K562 (cell line): ENCODE results near the gene PRRC2C. TPM values are rescaled to one million over a fixed set of nuclear protein-coding genes. Genes with fewer than 3 reads are reported as not detected.

Experiments
- ATAC-seq: fragments of 200-7000 bp; cut with Tn5 transposase; 3 replicates; pipeline ENCODE4 v1.9.1; 2020; ENCODE audit warnings: moderate library complexity
- BruUV-seq: library from RNA; stranded (reverse); fragments of 400-500 nt; replicated peaks from 2 replicates; lab custom pipeline; 2021; lab: Mats Ljungman, UMichigan
- CTCF ChIA-PET: fragments of 300-600 bp; formaldehyde crosslinking; extraction: SDS; loops from one replicate; lab custom pipeline; 2021; ENCODE audit warnings: low intra/inter-chr PET ratio; lab: Yijun Ruan, JAX
- POLR2A ChIA-PET: fragments of 300-600, 350-650 bp; sonication (Branson Sonifier 250); formaldehyde crosslinking; extraction: SDS; loops from one replicate; lab custom pipeline; 2021; ENCODE audit warnings: antibody characterized with exemption, inconsistent platforms; lab: Yijun Ruan, JAX
- DNase-seq, 4 experiments: peaks; one replicate each; pipeline versions ENCODE4 v3.0.0 to v3.0.0-alpha.2; 2011 to 2018; ENCODE audit warnings: low spot score in 3 of 4, mixed read lengths in 3 of 4; ENCODE audit errors: extremely low read depth in 1 of 4
- FAIRE-seq: peaks from 2 replicates; lab custom pipeline; 2011; peaks lifted over from hg19 to GRCh38; lab: Jason Lieb, UNC
- H2AFZ ChIP-seq: 2 replicates; pipeline ENCODE4 v1.6.0; 2011; ENCODE audit warnings: low read depth, low read length, control low read depth, inconsistent platforms
- H3K27ac ChIP-seq: fragments of 200-600 bp; 3 replicates; pipeline ENCODE4 v1.8.0; 2011; ENCODE audit warnings: low read depth, mild to moderate bottlenecking, control low read depth, inconsistent platforms, low read length, moderate library complexity, mixed read lengths; ENCODE audit errors: extremely low read depth
- H3K27me3 ChIP-seq, 2 experiments: fragments of 300-600 bp in 1 of 2; 2 replicates in 1 of 2; 3 replicates in 1 of 2; pipeline versions ENCODE4 v1.6.0 to v1.8.0; 2011; ENCODE audit warnings: inconsistent platforms in 2 of 2, low read length in 2 of 2, mild to moderate bottlenecking in 1 of 2, mixed read lengths in 1 of 2, moderate library complexity in 1 of 2; ENCODE audit not compliant: control insufficient read depth in 2 of 2, insufficient read depth in 2 of 2
- H3K36me3 ChIP-seq: fragments of 300-600 bp; 3 replicates; pipeline ENCODE4 v1.8.0; 2011; ENCODE audit warnings: mild to moderate bottlenecking, low read length, inconsistent platforms; ENCODE audit not compliant: control insufficient read depth, insufficient read depth
- H3K4me1 ChIP-seq, 2 experiments: fragments of 200-600 bp in 1 of 2; replicated peaks in 1 of 2; 2 replicates in 1 of 2; 3 replicates in 1 of 2; pipeline versions ENCODE4 v1.5.1 to v1.8.0; 2011; ENCODE audit warnings: inconsistent platforms in 2 of 2, low read length in 2 of 2, mild to moderate bottlenecking in 1 of 2, mixed read lengths in 1 of 2, moderate library complexity in 1 of 2; ENCODE audit not compliant: control insufficient read depth in 2 of 2, insufficient read depth in 2 of 2
- H3K4me2 ChIP-seq: 2 replicates; pipeline ENCODE4 v1.6.1; 2011; ENCODE audit warnings: low read length, control low read depth, inconsistent platforms, mixed read lengths; ENCODE audit not compliant: insufficient read depth
- H3K4me3 ChIP-seq: fragments of 200-600 bp; sonication (generic), shearing (Covaris generic); 2 replicates; pipeline ENCODE4 v1.5.1; 2016; ENCODE audit warnings: control low read depth, inconsistent platforms
- H3K79me2 ChIP-seq: fragments of 200-600 bp; 3 replicates; pipeline ENCODE4 v1.8.0; 2011; ENCODE audit warnings: low read length, inconsistent platforms; ENCODE audit not compliant: control insufficient read depth, insufficient read depth
- H3K9ac ChIP-seq, 2 experiments: 2 replicates each; pipeline versions ENCODE4 v1.6.0 to v1.6.1; 2011; ENCODE audit warnings: low read depth in 2 of 2, low read length in 2 of 2, control low read depth in 1 of 2, inconsistent platforms in 1 of 2, mild to moderate bottlenecking in 1 of 2, mixed read lengths in 1 of 2; ENCODE audit not compliant: insufficient read depth in 1 of 2
- H3K9me1 ChIP-seq: one replicate; pipeline ENCODE4 v1.6.0; 2011; ENCODE audit warnings: inconsistent platforms, mild to moderate bottlenecking, low read length, moderate library complexity; ENCODE audit not compliant: control insufficient read depth, insufficient read depth
- H3K9me3 ChIP-seq: replicated peaks from 2 replicates; pipeline ENCODE4 v1.5.1; 2011; ENCODE audit warnings: low read depth, low read length, inconsistent platforms; ENCODE audit not compliant: control insufficient read depth, insufficient read depth
- H4K20me1 ChIP-seq: replicated peaks from 2 replicates; pipeline ENCODE4 v1.6.1; 2011; ENCODE audit warnings: low read length, inconsistent platforms, mixed read lengths; ENCODE audit not compliant: control insufficient read depth, insufficient read depth
- BACH1 ChIP-seq: fragments of 200-800 bp; sonication (Bioruptor generic); IDR thresholded peaks from 2 replicates; pipeline ENCODE4 v1.6.1; 2016; ENCODE audit warnings: missing genetic modification characterization, missing compliant biosample characterization
- BCOR ChIP-seq: fragments of 450-650 bp; IDR thresholded peaks from 2 replicates; pipeline ENCODE4 v1.6.1; 2016
- BRCA1 ChIP-seq, 2 experiments: fragments of 450-650 bp in 1 of 2; sonication (generic) in 1 of 2; formaldehyde crosslinking in 1 of 2; IDR thresholded peaks; 2 replicates each; pipeline versions ENCODE4 v1.5.0 to v1.6.1; 2017 to 2020; ENCODE audit warnings: mild to moderate bottlenecking in 1 of 2, missing genetic modification reagents in 1 of 2
- ETV5 ChIP-seq: sonication (generic); formaldehyde crosslinking; IDR thresholded peaks from 2 replicates; pipeline ENCODE4 v1.4.0; 2020; ENCODE audit warnings: low read depth, mild to moderate bottlenecking, missing genetic modification reagents
- FOXJ2 ChIP-seq: fragments of 200-800 bp; sonication (Bioruptor generic); IDR thresholded peaks from 2 replicates; pipeline ENCODE4 v1.6.1; 2016; ENCODE audit warnings: missing genetic modification characterization, missing compliant biosample characterization
- HBP1 ChIP-seq: fragments of 450-650 bp; formaldehyde crosslinking; IDR thresholded peaks from 2 replicates; pipeline ENCODE4 v1.4.0; 2022; ENCODE audit warnings: missing genetic modification characterization
- HMG20B ChIP-seq: fragments of 250-450 bp; sonication (Bioruptor Pico); IDR thresholded peaks from 2 replicates; pipeline ENCODE4 v1.5.0; 2021; ENCODE audit warnings: mild to moderate bottlenecking
- NFRKB ChIP-seq: fragments of 450-650 bp; IDR thresholded peaks from 2 replicates; pipeline ENCODE4 v1.6.1; 2016; ENCODE audit warnings: low read depth
- PCBP2 ChIP-seq: fragments of 200-400 bp; formaldehyde crosslinking; IDR thresholded peaks from 2 replicates; pipeline ENCODE4 v1.6.1; 2018; ENCODE audit warnings: low read length, low read depth, mild to moderate bottlenecking, moderate library complexity; ENCODE audit not compliant: poor library complexity, severe bottlenecking
- POLR3G ChIP-seq: IDR thresholded peaks from 2 replicates; pipeline ENCODE4 v1.6.1; 2011; ENCODE audit not compliant: insufficient read length, insufficient replicate concordance; ENCODE audit errors: extremely low read depth
- SIN3A ChIP-seq, 2 experiments: fragments of 150-350 bp in 1 of 2; IDR thresholded peaks; 2 replicates each; pipeline ENCODE4 v1.6.1; 2011 to 2016; ENCODE audit warnings: borderline replicate concordance in 2 of 2, low read depth in 2 of 2, low read length in 2 of 2, mild to moderate bottlenecking in 2 of 2, moderate library complexity in 2 of 2; ENCODE audit not compliant: control insufficient read depth in 1 of 2
- TAF9B ChIP-seq: fragments of 450-650 bp; IDR thresholded peaks from 2 replicates; pipeline ENCODE4 v1.6.1; 2018; ENCODE audit warnings: mild to moderate bottlenecking; ENCODE audit not compliant: partially characterized antibody
- TCF7L2 ChIP-seq: fragments of 150-350 bp; IDR thresholded peaks from 2 replicates; pipeline ENCODE4 v1.6.1; 2016; ENCODE audit warnings: low read depth, mild to moderate bottlenecking, low read length, moderate library complexity
- WGBS: fragments of 100-300 bp; shearing (Covaris generic); methylation state at CpG from one replicate; pipeline ENCODE4 v1.1.6; 2016; ENCODE audit warnings: low coverage, mixed read lengths; ENCODE audit not compliant: insufficient coverage; ENCODE audit errors: missing lambda C conversion rate; 5-methylcytosine and 5-hydroxymethylcytosine counted together
- in situ Hi-C: fragments of 300-500 bp; cut with MboI; formaldehyde crosslinking; loops from 4 replicates; pipeline ENCODE4 v1.15.0; 2018; ENCODE audit warnings: inconsistent platforms, mixed read lengths
- intact Hi-C: fragments of 100-400 bp; cut with micrococcal nuclease; formaldehyde crosslinking; loops from 2 replicates; pipeline ENCODE4 v1.14.2; 2022
- polyA plus RNA-seq, 8 experiments: library from polyadenylated mRNA; depleted of rRNA in 4 of 8; stranded (reverse) in 5 of 8; unstranded in 3 of 8; fragments of >200 nt; fragmentation: Nextera tagmentation in 2 of 8; fragmentation: Illumina TruSeq in 1 of 8; extraction: Ambion mirVana in 2 of 8; extraction: Trizol in 1 of 8; gene quantifications; 2 replicates each; pipeline versions ENCODE4 v1.2.1 to v1.2.3, GENCODE V29; 2011 to 2014; ENCODE audit warnings: inconsistent platforms in 1 of 8, missing spikeins in 1 of 8
- total RNA-seq, 7 experiments: library from RNA; depleted of rRNA in 6 of 7; stranded (reverse); fragments of >200 nt in 6 of 7; fragmentation: Illumina TruSeq in 2 of 7; extraction: Trizol in 2 of 7; gene quantifications; 2 replicates each; pipeline versions ENCODE4 v1.2.1 to v1.2.3, GENCODE V29; 2011 to 2021; ENCODE audit warnings: low replicate concordance in 1 of 7

Gene PRRC2C
- total and polyA plus RNA-seq, 9 of the 15 experiments (the other 6 are each of a cell fraction or from before 2014, with no cell fraction given) = 61.9 to 237 (median 105) TPM

- CTCF ChIA-PET = no interaction called here
- in situ Hi-C loops = loop anchor here (25.0 kb wide), 1 partner anchor 1069 kb away; the partner anchor contains the start of gene GORAB
These were observed 121.1 kb downstream of the PRRC2C start for GRCh38 chr1:171606402-171606941.

More at GRCh38 chr1:171606402-171606941, 121.1 kb downstream of the PRRC2C start:
- no peak for TF ChIP-seq BACH1 (tag)
- no peak for TF ChIP-seq NFRKB
- no peak for TF ChIP-seq SIN3A (IDR thresholded peaks at IDR 0.05; ENCODE audit: borderline replicate concordance in 2 of 2, control insufficient read depth in 1 of 2, low read depth in 2 of 2, low read length in 2 of 2)
- TF ChIP-seq FOXJ2 (tag) = no peak
- no peak for TF ChIP-seq TCF7L2
- no peak for TF ChIP-seq PCBP2
- no peak for TF ChIP-seq HMG20B (CRISPR knock-in tag)
- TF ChIP-seq BCOR = no peak
- no peak for TF ChIP-seq BRCA1 (IDR thresholded peaks at IDR 0.05)
- TF ChIP-seq BRCA1 (CRISPR knock-in tag; IDR thresholded peaks at IDR 0.05) = no peak
- no peak for TF ChIP-seq POLR3G
- no peak for TF ChIP-seq ETV5
- TF ChIP-seq HBP1 = no peak
- TF ChIP-seq TAF9B = no peak
- TF ChIP-seq, all 486 proteins: peak for 0
- no peak for DNase-seq
- Histone ChIP-seq H3K9me1 (no peaks in the 10 kb centered on the region), H3K4me2 (no peak overlapping the region), H3K36me3 (no peaks in the 10 kb centered on the region), H3K9ac (no peak overlapping the region), H3K79me2 (no peaks in the 10 kb centered on the region), H3K9me3 (no peaks in the 10 kb centered on the region), H3K4me3 (no peak overlapping the region), H2AFZ (no peak overlapping the region), H4K20me1 (no peaks in the 10 kb centered on the region), H3K4me1 (no peaks in the 10 kb centered on the region), H3K27ac (no peak overlapping the region), H3K27me3 (no peaks in the 10 kb centered on the region)
- POLR2A ChIA-PET = interaction anchor here (2.0 kb wide), 1 partner anchor 12 kb away, joined by 7 read pairs; no protein-coding TSS in a partner anchor
- intact Hi-C loops = no loop called here
- ATAC-seq = no peak
- WGBS = 40% methylated on average over 10 of the region's 10 CpGs
- FAIRE-seq = no peak
- BruUV-seq = no TSS peak
